ENCODE results near the gene GRID2IP. TPM values are rescaled to one million over a fixed set of nuclear protein-coding genes. Genes with fewer than 3 reads are reported as not detected.

GRID2IP gene
- total and polyA plus RNA-seq, 2 of the 13 experiments (the other 11 are each of a cell fraction or from before 2014, with no cell fraction given): 0.03 TPM; not detected in 1

GRCh38 chr7:6447581-6448199 is 103.6 kb downstream of the GRID2IP start, which contains the start of gene DAGLB (continued):
- TF ChIP-seq, protein P1, sequence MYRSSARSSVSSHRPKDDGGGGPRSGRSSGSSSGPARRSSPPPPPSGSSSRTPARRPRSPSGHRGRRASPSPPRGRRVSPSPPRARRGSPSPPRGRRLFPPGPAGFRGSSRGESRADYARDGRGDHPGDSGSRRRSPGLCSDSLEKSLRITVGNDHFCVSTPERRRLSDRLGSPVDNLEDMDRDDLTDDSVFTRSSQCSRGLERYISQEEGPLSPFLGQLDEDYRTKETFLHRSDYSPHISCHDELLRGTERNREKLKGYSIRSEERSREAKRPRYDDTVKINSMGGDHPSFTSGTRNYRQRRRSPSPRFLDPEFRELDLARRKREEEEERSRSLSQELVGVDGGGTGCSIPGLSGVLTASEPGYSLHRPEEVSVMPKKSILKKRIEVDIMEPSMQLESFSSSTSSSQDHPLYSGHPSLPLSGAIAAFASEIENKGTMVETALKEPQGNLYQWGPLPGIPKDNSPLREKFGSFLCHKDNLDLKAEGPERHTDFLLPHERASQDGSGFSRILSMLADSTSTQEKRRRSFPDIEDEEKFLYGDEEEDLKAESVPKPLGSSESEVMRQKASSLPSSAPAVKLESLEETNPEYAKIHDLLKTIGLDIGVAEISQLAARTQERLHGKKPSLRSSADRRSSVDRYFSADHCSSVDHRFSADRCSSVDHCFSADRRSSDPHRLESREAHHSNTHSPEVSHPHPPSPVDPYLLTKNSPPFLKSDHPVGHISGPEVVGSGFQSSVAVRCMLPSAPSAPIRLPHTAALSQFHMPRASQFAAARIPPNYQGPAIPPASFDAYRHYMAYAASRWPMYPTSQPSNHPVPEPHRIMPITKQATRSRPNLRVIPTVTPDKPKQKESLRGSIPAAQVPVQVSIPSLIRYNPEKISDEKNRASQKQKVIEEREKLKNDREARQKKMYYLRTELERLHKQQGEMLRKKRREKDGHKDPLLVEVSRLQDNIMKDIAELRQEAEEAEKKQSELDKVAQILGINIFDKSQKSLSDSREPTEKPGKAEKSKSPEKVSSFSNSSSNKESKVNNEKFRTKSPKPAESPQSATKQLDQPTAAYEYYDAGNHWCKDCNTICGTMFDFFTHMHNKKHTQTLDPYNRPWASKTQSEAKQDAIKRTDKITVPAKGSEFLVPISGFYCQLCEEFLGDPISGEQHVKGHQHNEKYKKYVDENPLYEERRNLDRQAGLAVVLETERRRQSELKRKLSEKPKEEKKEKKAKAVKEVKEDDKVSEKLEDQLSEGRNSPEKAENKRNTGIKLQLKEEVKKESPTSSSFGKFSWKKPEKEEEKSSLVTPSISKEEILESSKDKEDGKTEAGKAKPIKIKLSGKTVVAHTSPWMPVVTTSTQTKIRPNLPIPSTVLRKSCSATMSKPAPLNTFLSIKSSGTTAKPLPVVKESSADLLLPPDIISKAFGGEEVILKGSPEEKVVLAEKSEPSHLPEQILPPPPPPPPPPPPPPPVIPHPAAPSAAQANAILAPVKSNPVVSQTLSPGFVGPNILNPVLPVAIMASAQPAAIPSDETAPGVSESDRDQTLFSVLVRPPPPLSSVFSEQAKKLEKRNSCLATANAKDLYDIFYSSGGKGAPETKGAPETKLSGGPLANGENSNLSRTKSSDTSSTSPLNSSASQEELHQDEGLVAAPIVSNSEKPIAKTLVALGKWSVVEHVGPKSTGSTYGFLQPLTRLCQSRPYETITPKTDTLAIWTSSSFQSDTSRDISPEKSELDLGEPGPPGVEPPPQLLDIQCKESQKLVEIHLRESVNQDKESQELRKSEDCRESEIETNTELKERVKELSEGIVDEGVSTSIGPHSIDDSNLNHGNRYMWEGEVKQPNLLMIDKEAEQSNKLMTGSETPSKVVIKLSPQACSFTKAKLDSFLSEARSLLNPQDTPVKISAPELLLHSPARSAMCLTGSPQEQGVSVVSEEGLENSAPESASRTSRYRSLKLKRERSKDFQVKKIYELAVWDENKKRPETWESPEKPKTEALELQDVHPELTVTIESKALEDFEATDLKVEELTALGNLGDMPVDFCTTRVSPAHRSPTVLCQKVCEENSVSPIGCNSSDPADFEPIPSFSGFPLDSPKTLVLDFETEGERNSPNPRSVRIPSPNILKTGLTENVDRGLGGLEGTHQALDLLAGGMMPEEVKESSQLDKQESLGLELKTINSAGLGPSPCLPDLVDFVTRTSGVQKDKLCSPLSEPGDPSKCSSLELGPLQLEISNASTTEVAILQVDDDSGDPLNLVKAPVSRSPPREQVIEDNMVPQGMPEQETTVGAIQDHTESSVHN (CRISPR knock-in tag; IDR thresholded peaks at IDR 0.05): 0 out of 2 replicates have a peak, but pooled peaks have one; percentile 37
- no peak for TF ChIP-seq EZH2 (conservative IDR thresholded peaks at IDR 0.05; ENCODE audit: low read depth, low read length)
- 0 out of 2 replicates have a peak, but pooled peaks have one; percentile 40 for TF ChIP-seq MTA1 (CRISPR knock-in tag; IDR thresholded peaks at IDR 0.05; ENCODE audit: borderline replicate concordance)
- TF ChIP-seq AGO1 (IDR thresholded peaks at IDR 0.05; ENCODE audit: low read depth, low read length, poor library complexity, severe bottlenecking): peak; percentile 25
- 0 out of 2 replicates have a peak, but pooled peaks have one; percentile 9 for TF ChIP-seq BCL6 (CRISPR knock-in tag; IDR thresholded peaks at IDR 0.05)
- no peak for TF ChIP-seq RBM22 (optimal IDR thresholded peaks at IDR 0.05; ENCODE audit: low read length)
- no peak for TF ChIP-seq HDAC6 (IDR thresholded peaks at IDR 0.05; ENCODE audit: low read depth, low read length)
- no peak for TF ChIP-seq ZFAT (CRISPR knock-in tag; conservative IDR thresholded peaks at IDR 0.05)
- TF ChIP-seq MAFG (CRISPR knock-in tag; IDR thresholded peaks at IDR 0.05): no peak
- TF ChIP-seq, protein P2, sequence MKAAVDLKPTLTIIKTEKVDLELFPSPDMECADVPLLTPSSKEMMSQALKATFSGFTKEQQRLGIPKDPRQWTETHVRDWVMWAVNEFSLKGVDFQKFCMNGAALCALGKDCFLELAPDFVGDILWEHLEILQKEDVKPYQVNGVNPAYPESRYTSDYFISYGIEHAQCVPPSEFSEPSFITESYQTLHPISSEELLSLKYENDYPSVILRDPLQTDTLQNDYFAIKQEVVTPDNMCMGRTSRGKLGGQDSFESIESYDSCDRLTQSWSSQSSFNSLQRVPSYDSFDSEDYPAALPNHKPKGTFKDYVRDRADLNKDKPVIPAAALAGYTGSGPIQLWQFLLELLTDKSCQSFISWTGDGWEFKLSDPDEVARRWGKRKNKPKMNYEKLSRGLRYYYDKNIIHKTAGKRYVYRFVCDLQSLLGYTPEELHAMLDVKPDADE (CRISPR knock-in tag; IDR thresholded peaks at IDR 0.05): peak; percentile 53; the same call in 1 of the 2 replicates
- TF ChIP-seq ESRRA (CRISPR knock-in tag; IDR thresholded peaks at IDR 0.05; ENCODE audit: low read depth): peak; percentile 66; the same call in 1 of the 2 replicates
- 0 out of 2 replicates have a peak, but pooled peaks have one; percentile 41 for TF ChIP-seq HBP1 (CRISPR knock-in tag; IDR thresholded peaks at IDR 0.05; ENCODE audit: low read depth)
- TF ChIP-seq KLF16 (CRISPR knock-in tag; IDR thresholded peaks at IDR 0.05): no peak
- TF ChIP-seq NCOR1 (IDR thresholded peaks at IDR 0.05; ENCODE audit: borderline replicate concordance, low read length): no peak
- no peak for TF ChIP-seq MNT (IDR thresholded peaks at IDR 0.05)
- peak; percentile 85 for TF ChIP-seq GABPB1 (CRISPR knock-in tag; IDR thresholded peaks at IDR 0.05)
- 0 out of 2 replicates have a peak, but pooled peaks have one; percentile 32 for TF ChIP-seq ZNF343 (CRISPR knock-in tag; IDR thresholded peaks at IDR 0.05)
